Uterus (tissue), 4 donors: ENCODE results near the gene SETD1A. TPM values are rescaled to one million over a fixed set of nuclear protein-coding genes. Genes with fewer than 3 reads are reported as not detected.

Source experiments
- DNase-seq, 2 donors: peaks; one replicate each; pipeline ENCODE4 v3.0.0-alpha.2; 2019 to 2020
- H3K27ac ChIP-seq, 2 donors: fragments of 200-600 bp; sonication (generic); 1 replicate in 1 of 2; 2 replicates in 1 of 2; pipeline ENCODE4 v1.5.1; 2016 to 2018
- H3K27me3 ChIP-seq, 2 donors: fragments of 200-600 bp; sonication (generic); one replicate each; pipeline ENCODE4 v1.5.1; 2018 to 2019; ENCODE audit warnings: control low read depth in 1 of 2
- H3K36me3 ChIP-seq, 2 donors: fragments of 200-600 bp; sonication (generic); one replicate each; pipeline ENCODE4 v1.5.1; 2019; ENCODE audit warnings: control low read depth in 1 of 2
- H3K4me1 ChIP-seq, 2 donors: fragments of 200-600 bp; sonication (generic); one replicate each; pipeline ENCODE4 v1.5.1; 2018 to 2019; ENCODE audit warnings: control low read depth in 1 of 2
- H3K4me3 ChIP-seq, 2 donors: fragments of 200-600 bp; sonication (generic); 1 replicate in 1 of 2; 2 replicates in 1 of 2; pipeline ENCODE4 v1.5.1; 2018 to 2019; ENCODE audit warnings: mild to moderate bottlenecking in 1 of 2
- H3K9me3 ChIP-seq, 2 donors: fragments of 200-600 bp; sonication (generic); one replicate each; pipeline ENCODE4 v1.5.1; 2019; ENCODE audit warnings: control low read depth in 1 of 2
- POLR2A ChIP-seq, 2 donors: fragments of 450-650 bp; IDR thresholded peaks; one replicate each; pipeline ENCODE4 v1.6.1; 2016; ENCODE audit warnings: antibody characterized with exemption in 2 of 2, mild to moderate bottlenecking in 1 of 2, moderate library complexity in 1 of 2
- intact Hi-C: fragments of 100-400 bp; cut with DNase I; formaldehyde crosslinking; loops from one replicate; pipeline ENCODE4 v1.15.1; 2023; ENCODE audit warnings: low total_unique reads
- total RNA-seq, 4 donors: library from RNA; depleted of rRNA in 3 of 4; stranded (reverse); fragments of >200 nt in 3 of 4; gene quantifications; one replicate each; pipeline versions ENCODE4 v1.1.0 to v1.2.4, GENCODE V29; 2014 to 2023
- TF ChIP-seq, protein P1 (sequence below), 4 experiments: fragments of 200-600 bp in 2 of 4; fragments of 450-650 bp in 2 of 4; sonication (generic) in 2 of 4; IDR thresholded peaks; one replicate each; pipeline ENCODE4 v1.5.1; 2016 to 2019; ENCODE audit warnings: antibody characterized with exemption in 4 of 4, mild to moderate bottlenecking in 2 of 4, moderate library complexity in 1 of 4
- donor health status: DM: yes; HTN: yes; CAD: no.

SETD1A gene
- total RNA-seq, 4 donors from 2014 or later, result 2.1 to 31.7 (median 3.5) TPM

DNA sequence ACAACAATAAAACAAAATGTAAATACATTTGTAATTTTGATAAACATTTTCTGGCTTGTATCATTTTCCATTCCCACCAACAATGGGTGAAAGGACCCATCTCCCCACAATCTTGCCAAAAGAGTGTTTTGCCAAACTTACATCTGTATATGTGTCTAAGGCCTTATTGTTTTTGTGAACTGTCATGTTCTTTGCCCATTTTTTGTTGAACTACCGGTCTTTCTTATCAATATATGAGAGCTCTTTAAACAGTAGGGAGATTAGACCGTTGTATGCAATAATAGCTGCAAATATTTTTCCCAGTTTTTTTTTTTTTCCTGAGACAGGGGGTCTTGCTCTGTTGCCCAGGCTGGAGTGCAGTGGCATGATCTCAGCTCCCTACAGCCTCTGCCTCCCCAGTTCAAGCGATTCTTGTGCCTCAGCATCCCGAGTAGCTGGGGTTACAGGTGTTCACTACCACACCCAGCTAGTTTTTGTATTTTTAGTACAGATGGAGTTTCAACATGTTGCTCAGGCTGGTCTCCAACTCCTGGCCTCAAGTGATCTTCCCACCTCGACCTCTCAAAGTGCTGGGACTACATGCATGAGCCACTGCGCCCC lies 66.2 kb downstream of the SETD1A start:
- no peak for DNase-seq
- Histone ChIP-seq H3K4me3 (no peak overlapping the region), H3K9me3 (no peaks in the 10 kb centered on the region)

DNA sequence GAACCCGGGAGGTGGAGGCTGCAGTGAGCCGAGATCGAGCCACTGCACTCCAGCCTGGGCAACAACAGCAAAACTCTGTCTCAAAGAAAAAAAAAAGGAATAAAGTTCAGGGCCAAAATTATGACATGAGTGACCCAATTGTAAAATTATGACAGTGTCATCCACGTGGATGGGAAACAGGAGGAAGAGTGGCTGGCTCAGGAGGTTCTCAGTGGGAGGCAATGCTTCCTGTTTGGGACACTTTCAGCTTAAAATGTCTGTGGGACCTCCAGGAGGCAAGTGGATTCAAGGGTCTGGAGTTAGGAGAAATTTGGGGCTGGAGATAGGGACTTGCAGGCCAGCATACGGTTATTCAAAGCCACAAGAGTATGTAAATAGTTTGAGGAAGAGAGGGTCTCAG lies 67.8 kb downstream of the SETD1A start:
- Histone ChIP-seq H3K4me3 (no peak overlapping the region), H3K27me3 (no peaks in the 10 kb centered on the region), H3K9me3 (no peaks in the 10 kb centered on the region), H3K27ac (no peak overlapping the region), H3K36me3 (no peaks in the 10 kb centered on the region), H3K4me1 (no peaks in the 10 kb centered on the region)
- TF ChIP-seq, protein P1, sequence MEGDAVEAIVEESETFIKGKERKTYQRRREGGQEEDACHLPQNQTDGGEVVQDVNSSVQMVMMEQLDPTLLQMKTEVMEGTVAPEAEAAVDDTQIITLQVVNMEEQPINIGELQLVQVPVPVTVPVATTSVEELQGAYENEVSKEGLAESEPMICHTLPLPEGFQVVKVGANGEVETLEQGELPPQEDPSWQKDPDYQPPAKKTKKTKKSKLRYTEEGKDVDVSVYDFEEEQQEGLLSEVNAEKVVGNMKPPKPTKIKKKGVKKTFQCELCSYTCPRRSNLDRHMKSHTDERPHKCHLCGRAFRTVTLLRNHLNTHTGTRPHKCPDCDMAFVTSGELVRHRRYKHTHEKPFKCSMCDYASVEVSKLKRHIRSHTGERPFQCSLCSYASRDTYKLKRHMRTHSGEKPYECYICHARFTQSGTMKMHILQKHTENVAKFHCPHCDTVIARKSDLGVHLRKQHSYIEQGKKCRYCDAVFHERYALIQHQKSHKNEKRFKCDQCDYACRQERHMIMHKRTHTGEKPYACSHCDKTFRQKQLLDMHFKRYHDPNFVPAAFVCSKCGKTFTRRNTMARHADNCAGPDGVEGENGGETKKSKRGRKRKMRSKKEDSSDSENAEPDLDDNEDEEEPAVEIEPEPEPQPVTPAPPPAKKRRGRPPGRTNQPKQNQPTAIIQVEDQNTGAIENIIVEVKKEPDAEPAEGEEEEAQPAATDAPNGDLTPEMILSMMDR (IDR thresholded peaks at IDR 0.05), result no peak
- no peak for TF ChIP-seq POLR2A (IDR thresholded peaks at IDR 0.05)
- intact Hi-C loops, result no loop called here
- no peak for DNase-seq

More for the DNA sequence above, 66.2 kb downstream of the SETD1A start:
- Histone ChIP-seq H3K36me3 (no peaks in the 10 kb centered on the region), H3K27ac (no peak overlapping the region), H3K27me3 (no peaks in the 10 kb centered on the region), H3K4me1 (no peaks in the 10 kb centered on the region)
- TF ChIP-seq, protein P1 (IDR thresholded peaks at IDR 0.05), result no peak
- no peak for TF ChIP-seq POLR2A (IDR thresholded peaks at IDR 0.05)
- intact Hi-C loops, result no loop called here

DNA sequence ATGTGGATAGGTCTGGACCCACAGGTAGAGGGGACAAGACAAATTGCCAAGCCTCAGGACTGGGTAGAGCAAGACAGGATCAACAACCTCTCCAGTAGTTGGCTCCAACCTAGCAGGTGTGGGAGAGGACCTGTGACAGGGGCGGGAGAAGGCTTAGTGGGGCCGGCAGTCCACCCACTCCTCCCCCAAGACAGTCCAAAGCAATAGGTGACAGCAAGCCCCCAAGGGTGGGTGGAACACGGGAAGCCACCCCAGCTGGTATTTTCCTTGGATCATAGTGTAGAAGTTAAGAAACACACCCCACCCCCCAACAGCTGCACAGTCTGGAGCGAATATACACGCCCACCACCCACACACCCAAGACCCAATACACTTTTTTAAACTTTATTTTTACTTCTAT lies 71.7 kb downstream of the SETD1A start:
- H3K27ac ChIP-seq, result no peak overlapping the region
- intact Hi-C loops, result no loop called here
- H3K4me1 ChIP-seq, result peaks cover 0 to under 1% of the 10 kb centered on the region in 2 donors
- H3K36me3 ChIP-seq, result no peaks in the 10 kb centered on the region
- TF ChIP-seq, protein P1 (IDR thresholded peaks at IDR 0.05), result no peak
- TF ChIP-seq POLR2A (IDR thresholded peaks at IDR 0.05), result no peak
- no peak overlapping the region for H3K4me3 ChIP-seq
- no peaks in the 10 kb centered on the region for H3K27me3 ChIP-seq
- DNase-seq, result no peak
- H3K9me3 ChIP-seq, result no peaks in the 10 kb centered on the region

DNA sequence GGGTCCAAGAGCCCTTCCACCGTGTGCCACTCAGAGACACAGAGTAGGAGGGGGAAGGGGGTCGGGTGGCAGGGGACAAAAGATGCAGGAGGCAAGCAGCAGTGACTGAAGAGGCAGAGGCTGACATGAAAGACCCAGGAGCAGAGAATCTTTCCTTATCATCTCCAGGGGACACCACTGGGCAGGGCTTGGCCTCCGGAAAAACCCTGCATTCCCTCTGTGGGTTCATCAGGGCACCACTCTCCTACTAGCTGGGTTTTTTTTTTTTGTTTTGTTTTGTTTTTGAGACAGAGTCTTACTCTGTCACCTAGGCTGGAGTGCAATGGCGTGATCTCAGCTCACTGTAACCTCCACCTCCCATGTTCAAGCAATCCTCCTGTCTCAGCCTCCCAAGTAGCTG lies 73.7 kb downstream of the SETD1A start:
- no peaks in the 10 kb centered on the region for H3K9me3 ChIP-seq
- intact Hi-C loops, result no loop called here
- peaks cover 6% of the 10 kb centered on the region in 2 donors for H3K4me1 ChIP-seq
- no peak for DNase-seq
- no peaks in the 10 kb centered on the region for H3K36me3 ChIP-seq
- no peaks in the 10 kb centered on the region for H3K27me3 ChIP-seq
- no peak for TF ChIP-seq POLR2A (IDR thresholded peaks at IDR 0.05)
- TF ChIP-seq, protein P1 (IDR thresholded peaks at IDR 0.05), result no peak
- no peak overlapping the region for H3K27ac ChIP-seq
- no peak overlapping the region for H3K4me3 ChIP-seq

DNA sequence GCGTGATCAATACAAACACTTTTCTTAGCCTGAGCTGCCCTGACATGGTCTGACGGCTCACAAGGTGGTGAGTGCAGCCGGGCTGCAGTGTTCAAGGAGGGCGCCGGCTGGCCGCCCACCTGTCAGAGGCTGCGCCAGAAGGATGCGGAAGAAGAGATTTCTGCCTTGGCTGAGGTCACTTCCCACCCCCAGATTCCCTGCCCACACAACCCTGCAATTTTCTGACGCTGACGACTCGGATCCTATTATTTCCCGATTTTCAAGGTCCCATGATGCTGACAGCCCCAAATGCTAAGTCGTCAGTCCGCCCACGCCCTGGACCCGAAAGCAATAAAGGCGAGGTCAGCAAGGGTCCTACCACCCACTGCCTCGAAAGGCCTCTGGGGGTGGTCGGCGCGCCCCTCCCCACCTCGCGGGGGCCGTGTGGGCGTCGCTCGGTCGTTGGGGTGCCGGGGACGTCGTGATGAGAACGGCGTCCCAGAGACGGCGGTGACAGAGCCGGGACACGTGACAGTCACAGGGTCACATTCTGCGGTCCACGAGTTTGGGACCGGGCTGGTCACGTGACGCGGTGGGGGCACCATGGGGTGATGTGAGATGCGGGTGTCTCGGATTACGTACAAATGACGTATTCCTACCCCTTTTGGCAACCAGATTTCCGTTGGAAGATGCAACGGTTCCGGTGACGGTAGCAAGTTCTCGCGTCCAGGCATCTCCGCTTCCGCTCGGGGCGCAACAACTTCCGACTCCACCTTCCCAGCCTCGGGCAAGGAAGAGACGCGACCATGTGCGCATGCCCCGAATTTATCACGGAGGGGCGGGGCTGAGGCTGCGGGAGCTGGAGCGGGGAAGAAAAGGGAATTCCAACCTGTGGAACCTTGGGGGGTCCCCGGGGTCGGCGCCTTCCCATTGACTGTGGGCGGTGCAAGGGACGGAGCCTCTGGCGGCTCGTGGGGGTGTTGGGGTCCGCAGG lies 75.5 kb downstream of the SETD1A start, which contains the start of gene STX4:
Gene STX4, plus strand, starts transcription at position 823 of the 973 bp plus-strand sequence. CDS start 248 bp downstream, outside the sequence.
- no peaks in the 10 kb centered on the region for H3K27me3 ChIP-seq
- peak; percentile 98 to 99 for DNase-seq
- no peaks in the 10 kb centered on the region for H3K9me3 ChIP-seq
- peak within 1 kb of the TSS; percentile 95 for H3K27ac ChIP-seq
- TF ChIP-seq, protein P1 (IDR thresholded peaks at IDR 0.05), result peak in 2 of 4 experiments; percentile 15 to 20
- peak; percentile 47 to 62 for TF ChIP-seq POLR2A (IDR thresholded peaks at IDR 0.05)
- intact Hi-C loops, result no loop called here
- no peaks in the 10 kb centered on the region for H3K36me3 ChIP-seq
- peak within 1 kb of the TSS; percentile 85 to 100 for H3K4me3 ChIP-seq
- H3K4me1 ChIP-seq, result peaks cover 6% of the 10 kb centered on the region in 2 donors
